ENCODE results near the gene SOX6. TPM values are rescaled to one million over a fixed set of nuclear protein-coding genes. Genes with fewer than 3 reads are reported as not detected.

Gene SOX6
- total RNA-seq, 1 donor from 2014 or later = 13.4 TPM

- Mint-ChIP-seq H3K4me1 (ENCODE audit: unreplicated experiment) (no peaks in the 10 kb centered on the region), H3K27me3 (ENCODE audit: unreplicated experiment) (peaks cover 4% of the 10 kb centered on the region), H3K4me3 (ENCODE audit: unreplicated experiment) (no peak overlapping the region), H3K27ac (ENCODE audit: unreplicated experiment) (no peak overlapping the region), H3K9me3 (ENCODE audit: unreplicated experiment) (peaks cover 9% of the 10 kb centered on the region), H3K36me3 (ENCODE audit: unreplicated experiment) (no peaks in the 10 kb centered on the region)
- no peak for TF ChIP-seq CTCF (IDR thresholded peaks at IDR 0.05)
- DNase-seq (ENCODE audit: extremely low spot score, unreplicated experiment) = no peak
These were observed 423.9 kb downstream of the SOX6 start for GRCh38 chr11:15932417-15932816.

GRCh38 chr11:15931497-15931896 is 424.8 kb downstream of the SOX6 start:
- Mint-ChIP-seq H3K27ac (ENCODE audit: unreplicated experiment) (no peak overlapping the region), H3K36me3 (ENCODE audit: unreplicated experiment) (no peaks in the 10 kb centered on the region), H3K4me1 (ENCODE audit: unreplicated experiment) (no peaks in the 10 kb centered on the region), H3K27me3 (ENCODE audit: unreplicated experiment) (no peaks in the 10 kb centered on the region), H3K4me3 (ENCODE audit: unreplicated experiment) (no peak overlapping the region), H3K9me3 (ENCODE audit: unreplicated experiment) (peaks cover 9% of the 10 kb centered on the region)
- TF ChIP-seq CTCF (IDR thresholded peaks at IDR 0.05) = no peak
- no peak for DNase-seq (ENCODE audit: extremely low spot score, unreplicated experiment)

GRCh38 chr11:15930442-15931025 is 425.8 kb downstream of the SOX6 start:
- no peak for TF ChIP-seq CTCF (IDR thresholded peaks at IDR 0.05)
- Mint-ChIP-seq H3K27ac (ENCODE audit: unreplicated experiment) (no peak overlapping the region), H3K4me1 (ENCODE audit: unreplicated experiment) (no peaks in the 10 kb centered on the region), H3K36me3 (ENCODE audit: unreplicated experiment) (no peaks in the 10 kb centered on the region), H3K4me3 (ENCODE audit: unreplicated experiment) (no peak overlapping the region), H3K9me3 (ENCODE audit: unreplicated experiment) (peaks cover 9% of the 10 kb centered on the region), H3K27me3 (ENCODE audit: unreplicated experiment) (no peaks in the 10 kb centered on the region)
- DNase-seq (ENCODE audit: extremely low spot score, unreplicated experiment) = peak; percentile 48

- no peak overlapping the region for H3K4me3 Mint-ChIP-seq (ENCODE audit: unreplicated experiment)
- no peaks in the 10 kb centered on the region for H3K4me1 Mint-ChIP-seq (ENCODE audit: unreplicated experiment)
- H3K27ac Mint-ChIP-seq (ENCODE audit: unreplicated experiment) = no peak overlapping the region
- no peak for TF ChIP-seq CTCF (IDR thresholded peaks at IDR 0.05)
- no peaks in the 10 kb centered on the region for H3K27me3 Mint-ChIP-seq (ENCODE audit: unreplicated experiment)
- peak; percentile 65 for DNase-seq (ENCODE audit: extremely low spot score, unreplicated experiment)
- peaks cover 9% of the 10 kb centered on the region for H3K9me3 Mint-ChIP-seq (ENCODE audit: unreplicated experiment)
- H3K36me3 Mint-ChIP-seq (ENCODE audit: unreplicated experiment) = no peaks in the 10 kb centered on the region
These were observed 426.9 kb downstream of the SOX6 start for GRCh38 chr11:15929371-15929901.

- Mint-ChIP-seq H3K27ac (ENCODE audit: unreplicated experiment) (no peak overlapping the region), H3K36me3 (ENCODE audit: unreplicated experiment) (no peaks in the 10 kb centered on the region), H3K4me3 (ENCODE audit: unreplicated experiment) (no peak overlapping the region), H3K4me1 (ENCODE audit: unreplicated experiment) (no peaks in the 10 kb centered on the region), H3K27me3 (ENCODE audit: unreplicated experiment) (no peaks in the 10 kb centered on the region), H3K9me3 (ENCODE audit: unreplicated experiment) (peaks cover 9% of the 10 kb centered on the region)
- DNase-seq (ENCODE audit: extremely low spot score, unreplicated experiment) = no peak
- TF ChIP-seq CTCF (IDR thresholded peaks at IDR 0.05) = no peak
These were observed 428.5 kb downstream of the SOX6 start for GRCh38 chr11:15927864-15928217.
